Tracheal epithelial cell (primary cell): Measurements from ENCODE around the gene SARS1. TPM values are rescaled to one million over a fixed set of nuclear protein-coding genes. Genes with fewer than 3 reads are reported as not detected.

ENCODE experiments used
- total RNA-seq: library from RNA; depleted of rRNA; stranded (reverse); fragments of >200 nt; gene quantifications from 2 replicates; pipeline ENCODE4 v1.2.1, GENCODE V29; 2014

Gene SARS1
- total RNA-seq: 439 and 442 TPM in 2 replicates

DNA sequence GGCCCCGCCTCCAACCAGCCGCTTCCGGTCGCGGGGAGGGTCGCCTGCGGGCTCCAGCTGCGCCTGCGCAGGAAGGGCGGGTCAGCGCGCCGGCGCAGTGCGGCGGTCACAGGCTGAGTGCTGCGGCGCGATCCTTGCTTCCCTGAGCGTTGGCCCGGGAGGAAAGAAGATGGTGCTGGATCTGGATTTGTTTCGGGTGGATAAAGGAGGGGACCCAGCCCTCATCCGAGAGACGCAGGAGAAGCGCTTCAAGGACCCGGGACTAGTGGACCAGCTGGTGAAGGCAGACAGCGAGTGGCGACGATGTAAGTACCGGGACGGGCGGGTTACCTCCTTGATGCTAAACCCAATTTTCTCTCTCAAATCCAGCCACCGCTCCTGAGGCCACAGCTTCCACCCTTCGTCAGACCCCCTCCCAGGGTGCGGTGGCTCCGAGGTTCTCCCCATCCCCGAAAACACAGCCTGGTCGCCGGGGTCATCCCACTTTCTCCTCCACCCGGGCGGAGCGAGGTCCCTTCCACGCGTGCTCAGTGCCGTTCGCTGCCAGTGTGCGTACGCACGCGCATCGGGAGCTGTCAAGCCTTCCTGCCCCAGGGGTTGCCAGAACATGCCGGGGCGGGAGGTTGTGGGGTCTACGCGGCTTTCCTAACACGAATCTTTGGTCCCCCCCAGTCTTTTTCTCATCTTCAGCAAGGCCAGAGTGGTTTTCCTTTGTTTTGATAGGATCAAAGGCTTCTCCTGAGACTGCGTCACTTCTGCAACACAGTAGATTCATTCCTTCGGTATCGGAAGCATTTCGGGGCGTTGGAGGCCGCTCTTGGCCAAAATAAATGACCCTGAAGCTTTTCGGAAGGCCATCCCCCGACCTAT lies at the start of gene SARS1:
SARS1 (plus strand) TSS at position 95 of the 870 bp plus-strand sequence; CDS start at position 170, 75 bp downstream.

DNA sequence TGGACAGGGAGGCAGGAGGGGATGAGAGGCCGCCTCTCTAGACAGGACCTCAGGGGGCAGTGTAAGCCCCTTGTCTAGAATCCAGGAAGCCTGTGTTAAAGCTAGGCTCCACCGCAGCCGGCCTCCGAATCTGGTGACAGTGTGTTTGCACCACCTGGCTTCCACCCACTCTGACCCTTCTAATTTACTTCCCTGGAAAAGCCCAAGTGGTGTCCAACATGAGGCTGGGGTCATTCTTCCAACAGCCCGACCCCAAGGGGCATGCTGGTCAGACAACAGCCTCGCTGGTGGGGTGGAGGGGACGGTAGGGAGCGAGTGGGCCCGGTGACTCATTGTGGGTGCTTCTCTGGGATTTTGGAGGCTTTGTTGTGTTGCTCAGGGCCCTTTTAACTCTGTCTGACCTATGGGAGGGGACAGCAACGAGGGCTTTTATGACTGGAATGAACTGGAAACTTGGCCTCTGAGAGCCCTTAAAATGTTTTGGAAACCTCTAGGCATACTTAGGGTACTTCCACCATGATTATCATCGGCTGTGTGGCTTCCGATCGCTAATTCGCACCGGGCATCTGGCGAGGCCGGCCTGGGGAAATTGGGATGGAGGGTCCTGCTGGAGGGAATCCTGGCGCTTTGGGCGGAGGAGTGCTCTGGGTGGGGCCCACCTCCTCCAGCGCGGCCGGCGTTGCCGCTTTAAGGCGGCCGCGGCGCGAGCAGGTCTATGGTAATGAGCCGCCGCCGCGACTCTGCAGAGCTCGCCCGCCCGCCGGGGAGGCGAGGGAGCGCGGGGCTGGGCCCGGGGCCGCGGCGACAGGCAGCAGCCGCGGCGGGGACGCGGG lies 35.3 kb downstream of the SARS1 start, which contains the start of gene CELSR2:
CELSR2 (plus strand) TSS at position 743 of the 833 bp plus-strand sequence. CDS start 541 bp downstream, outside the sequence.

GRCh38 chr1:109282952-109283747 lies 69.4 kb downstream of the SARS1 start, which contains the start of gene PSRC1:
TSS of gene PSRC1 (minus strand) at chr1:109283145.

Other genes starting within 250 kb of the SARS1 start
- gene WDR47, start 171.8 kb upstream of the SARS1 start, total RNA-seq: 16.4 and 24.1 TPM in 2 replicates
- 67.4 and 106 TPM in 2 replicates for gene TAF13, start 137.9 kb upstream of the SARS1 start, total RNA-seq
- gene TMEM167B, start 123.2 kb upstream of the SARS1 start, total RNA-seq: 21.0 and 48.6 TPM in 2 replicates
- gene ELAPOR1, start 99.8 kb upstream of the SARS1 start, total RNA-seq: under 0.01 and 0.24 TPM in 2 replicates
- 28.4 and 29.6 TPM in 2 replicates for gene CELSR2, start 35.6 kb downstream of the SARS1 start, total RNA-seq
- 0.48 and 1.1 TPM in 2 replicates for gene PSRC1, start 69.2 kb downstream of the SARS1 start, total RNA-seq
- gene MYBPHL, start 93.1 kb downstream of the SARS1 start, total RNA-seq: 0.24 TPM in 1 of 2 replicates, not detected in the other
- gene SORT1, start 184.0 kb downstream of the SARS1 start, total RNA-seq: 14.9 and 16.4 TPM in 2 replicates
- gene PSMA5, start 212.5 kb downstream of the SARS1 start, total RNA-seq: 37.5 and 49.4 TPM in 2 replicates